HS-27A (cell line): ENCODE data around the gene GOT1.

Experiments used
- DNase-seq: peaks from one replicate; pipeline ENCODE4 v3.0.0-alpha.2; 2012; ENCODE audit warnings: low read depth, missing footprints

Gene GOT1

DNA sequence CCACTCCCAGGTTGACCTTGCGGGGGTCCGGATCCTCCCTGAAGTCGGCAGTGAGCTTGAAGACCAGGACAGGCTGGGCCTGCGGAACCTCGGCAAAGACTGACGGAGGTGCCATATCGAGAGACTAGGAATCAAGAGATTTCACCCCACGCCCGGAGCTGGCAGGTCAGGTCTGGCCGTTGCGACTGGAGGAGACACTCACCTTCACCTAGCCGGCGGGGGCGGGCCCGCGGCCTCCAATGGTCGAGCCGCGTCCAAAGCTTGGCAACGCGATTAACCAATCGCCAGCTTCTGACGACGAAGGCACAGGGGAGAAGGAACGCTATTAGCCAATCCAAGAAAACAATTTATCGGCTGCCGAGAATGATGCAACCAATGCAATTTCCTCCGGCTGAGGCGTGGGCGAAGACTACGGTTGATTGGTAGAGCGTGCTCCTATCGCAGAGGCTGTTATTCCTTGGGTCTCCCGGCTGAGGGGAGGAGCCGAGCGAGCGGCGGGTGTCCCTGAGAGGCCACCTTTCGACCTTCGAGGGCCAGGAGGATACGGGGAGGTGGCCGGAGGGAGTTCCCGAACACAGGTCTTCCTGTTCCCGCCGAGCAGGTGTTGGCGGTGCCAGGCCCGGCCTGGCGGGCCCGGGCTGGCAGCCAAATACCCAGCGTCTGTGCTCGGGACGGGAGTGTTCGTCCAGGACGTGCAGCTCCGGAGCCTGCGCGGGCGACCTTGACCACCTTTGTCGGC is at the start of gene GOT1:
Gene GOT1, minus strand, starts transcription at position 174 of the 739 bp plus-strand sequence. Its CDS starts 59 bp downstream, at position 115.
- peak; percentile 76 for DNase-seq

DNA sequence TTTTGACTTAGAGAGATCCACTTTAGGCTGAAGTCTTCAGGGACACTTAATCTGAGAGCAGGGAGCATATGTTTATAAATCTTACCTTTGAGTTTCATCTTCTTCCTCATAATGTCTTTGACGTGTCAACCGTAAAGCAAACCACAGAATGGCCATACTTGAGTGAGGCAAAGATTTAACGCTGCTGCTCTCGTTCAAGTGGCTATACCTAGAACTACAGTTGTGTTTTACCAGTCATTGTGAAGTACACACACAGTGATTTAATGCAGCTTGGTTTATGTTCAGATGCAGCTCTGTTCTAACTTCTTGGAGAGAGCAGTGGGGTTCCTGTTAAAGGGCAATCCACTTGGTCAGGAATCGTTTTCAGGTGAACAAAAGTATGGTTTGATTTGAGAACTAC is 39.9 kb upstream of the GOT1 start:
- DNase-seq: no peak

DNA sequence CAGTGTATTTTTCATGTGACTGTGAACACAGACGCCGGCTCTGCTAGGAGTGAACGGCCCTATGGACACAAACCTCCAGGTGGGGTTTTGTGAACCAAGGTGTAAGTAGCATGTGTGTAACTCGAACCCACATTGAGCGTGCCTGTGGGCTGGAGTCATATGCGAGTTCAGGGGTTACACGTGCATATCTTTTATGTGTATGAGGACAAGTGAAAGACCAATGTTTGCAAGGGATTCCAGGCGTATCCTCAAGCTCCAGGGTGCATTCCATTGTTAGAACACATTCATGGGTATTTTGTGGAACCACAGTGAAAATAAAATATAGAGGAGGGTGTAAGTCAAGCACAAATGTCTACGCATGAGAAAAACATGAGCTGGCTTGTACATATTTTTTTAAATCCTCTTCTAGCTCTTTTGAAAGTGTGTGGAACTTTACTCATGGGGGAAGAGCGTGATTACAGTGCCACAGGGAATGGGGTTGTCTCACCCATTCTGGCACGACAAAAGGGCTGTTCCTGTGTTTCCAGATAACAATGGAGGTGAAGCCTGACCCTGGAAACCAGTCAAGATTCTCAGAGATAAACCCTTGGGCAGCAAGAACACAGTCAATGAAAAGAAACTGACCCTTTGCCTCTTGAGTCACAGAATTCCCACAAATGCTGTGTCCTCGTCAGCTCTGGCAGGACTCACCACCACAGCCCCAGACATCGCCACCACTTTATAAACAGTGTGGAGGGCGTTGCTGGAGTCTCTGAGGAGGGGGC is 37.0 kb upstream of the GOT1 start:
- peak; percentile 72 for DNase-seq

DNA sequence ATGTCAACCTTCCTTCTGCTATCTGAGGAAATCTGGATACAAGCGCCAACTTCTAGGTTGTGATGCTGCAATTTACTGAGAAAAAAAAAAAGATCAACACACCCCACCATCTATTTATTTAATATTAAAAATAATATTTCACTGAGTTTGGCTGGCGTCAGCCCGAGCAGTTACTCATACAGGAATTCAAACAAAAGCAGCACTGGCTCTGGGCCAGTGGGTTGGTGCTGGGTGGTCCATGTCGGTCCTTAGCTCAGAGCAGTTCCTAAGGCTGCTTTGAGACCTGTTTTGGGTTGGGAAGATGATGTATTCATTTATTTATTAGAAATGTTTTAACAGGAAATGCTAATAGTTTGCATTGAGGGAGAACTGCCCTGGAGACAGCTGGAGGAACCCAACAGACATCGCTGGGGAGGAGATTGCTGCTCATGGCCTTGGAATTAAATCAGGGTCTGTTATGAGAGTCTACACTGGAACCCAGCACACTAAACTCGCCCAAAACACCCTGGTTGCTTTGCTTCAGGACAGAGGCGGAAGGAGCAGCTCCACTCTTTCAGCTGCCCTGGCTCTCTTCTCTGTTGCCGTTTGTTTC is 36.3 kb upstream of the GOT1 start:
- DNase-seq: no peak

DNA sequence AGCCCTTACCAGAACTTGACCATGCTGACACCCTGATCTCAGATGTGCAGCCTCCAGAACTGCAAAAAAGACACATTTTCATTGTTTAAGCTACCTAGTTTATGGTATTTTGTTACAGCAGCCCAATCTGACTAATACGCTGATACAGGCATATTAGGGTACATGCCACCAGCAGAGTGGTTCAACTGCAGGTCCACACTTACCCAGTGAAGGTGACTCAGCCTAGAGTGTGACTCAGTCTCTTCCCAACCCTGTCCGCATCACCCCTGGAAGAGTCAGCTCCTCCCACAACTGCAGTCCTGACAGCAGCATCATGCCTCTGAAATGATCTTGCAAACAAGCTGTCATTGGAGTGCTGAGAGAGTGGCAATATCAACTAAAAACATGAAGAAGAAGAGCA is 30.8 kb upstream of the GOT1 start:
- no peak for DNase-seq

DNA sequence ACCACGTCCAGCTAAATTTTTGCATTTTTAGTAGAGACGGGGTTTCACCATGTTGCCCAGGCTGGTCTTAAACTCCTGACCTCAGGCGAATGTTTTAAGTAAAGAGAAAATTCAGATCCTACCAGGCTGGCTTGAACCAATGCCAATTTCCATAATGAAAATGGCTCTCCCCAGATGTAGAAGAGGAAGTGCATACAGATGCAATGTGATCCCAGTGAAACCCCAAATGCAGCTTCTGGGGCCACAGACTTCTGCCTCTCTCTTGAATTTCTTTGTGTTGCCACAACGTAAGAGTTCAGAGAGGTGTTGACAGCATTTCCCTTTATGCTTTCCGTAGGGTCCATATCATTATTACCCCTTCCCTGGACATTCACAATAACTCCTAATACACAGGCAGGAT is 29.6 kb upstream of the GOT1 start:
- DNase-seq: no peak

DNA sequence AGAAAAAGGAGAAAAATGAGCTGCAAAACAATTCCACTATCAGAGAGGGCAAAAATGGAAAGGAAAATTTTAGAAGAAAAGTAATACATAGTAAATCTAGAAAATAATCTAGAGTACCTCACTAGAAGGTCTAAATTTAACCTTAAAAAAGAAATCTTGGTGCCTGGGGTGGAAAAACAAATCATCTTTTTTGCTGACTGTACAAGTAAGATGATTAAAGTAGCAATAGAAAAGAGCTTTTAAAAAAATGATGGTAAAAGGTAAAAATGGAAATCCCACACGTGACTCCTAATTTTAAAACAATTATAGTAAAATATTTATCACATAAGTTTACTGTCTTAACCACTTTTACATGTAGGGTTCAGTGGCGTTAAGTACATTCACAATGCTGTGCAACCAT is 28.8 kb upstream of the GOT1 start:
- DNase-seq: no peak

DNA sequence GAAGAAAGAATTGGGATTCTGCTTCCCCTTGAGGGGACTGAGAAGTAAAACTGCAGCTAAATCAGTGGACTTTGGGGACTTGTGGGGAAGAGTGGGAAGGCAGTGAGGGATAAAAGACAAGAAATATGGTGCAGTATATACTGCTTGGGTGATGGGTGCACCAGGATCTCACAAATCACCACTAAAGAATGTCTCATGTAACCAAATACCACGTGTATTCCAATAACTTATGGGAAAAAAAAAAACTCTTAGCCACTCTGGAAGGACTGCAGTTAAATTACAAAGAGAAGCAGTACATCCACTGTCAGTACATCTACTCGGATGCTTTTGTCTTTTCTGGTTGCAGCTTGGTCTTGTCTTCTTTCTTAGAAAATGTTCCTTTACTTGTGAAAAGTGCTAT is 27.4 kb upstream of the GOT1 start:
- no peak for DNase-seq

DNA sequence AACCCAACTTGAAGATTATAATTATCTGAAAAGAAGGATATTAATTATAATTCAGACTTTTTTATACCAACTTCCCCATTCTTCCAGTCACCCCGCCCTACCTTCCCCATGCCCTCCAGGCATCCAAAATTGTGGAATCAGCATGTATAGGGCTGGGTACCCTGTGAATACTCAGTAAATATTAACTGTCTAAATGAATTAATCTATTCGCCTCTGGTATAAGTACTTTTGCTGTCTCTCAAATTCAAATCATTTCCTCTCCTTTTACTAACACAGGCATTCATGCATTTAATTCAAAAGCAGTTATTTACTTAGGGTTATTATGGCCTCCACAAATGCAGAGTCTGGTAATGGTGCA is 26.5 kb upstream of the GOT1 start:
- DNase-seq: no peak

DNA sequence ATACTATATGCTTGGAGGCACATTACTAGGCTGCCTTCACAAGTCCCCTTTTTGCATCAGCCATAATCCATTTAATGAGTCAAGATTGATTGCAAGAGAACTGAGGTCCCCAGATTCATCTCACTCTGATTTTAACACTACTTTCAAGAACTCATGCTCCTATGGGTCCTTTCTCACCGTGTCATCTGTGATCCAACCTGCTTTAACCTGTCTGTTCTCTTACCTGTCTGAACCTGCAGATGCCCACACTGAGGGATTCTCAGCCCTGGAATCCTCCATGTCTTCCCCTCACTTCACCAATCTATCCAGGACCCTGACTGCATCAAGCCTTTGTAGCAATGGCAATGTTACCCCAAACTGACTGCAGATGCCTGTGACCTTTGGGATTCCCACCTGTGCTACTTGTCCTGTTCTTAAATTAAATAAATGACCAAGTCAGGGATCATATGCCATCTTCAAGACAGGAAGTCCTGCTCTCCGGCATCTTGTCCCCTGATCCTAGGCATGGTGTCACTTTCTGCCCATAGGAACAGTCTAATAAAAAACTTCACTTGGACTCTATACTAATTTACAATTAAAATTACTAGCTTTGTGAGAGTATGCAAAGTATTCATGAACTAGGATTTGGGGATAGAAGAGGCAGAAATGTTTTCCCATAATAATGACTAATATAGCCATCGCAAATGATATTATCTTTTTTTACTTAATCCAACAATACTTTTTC is 25.9 kb upstream of the GOT1 start:
- no peak for DNase-seq

DNA sequence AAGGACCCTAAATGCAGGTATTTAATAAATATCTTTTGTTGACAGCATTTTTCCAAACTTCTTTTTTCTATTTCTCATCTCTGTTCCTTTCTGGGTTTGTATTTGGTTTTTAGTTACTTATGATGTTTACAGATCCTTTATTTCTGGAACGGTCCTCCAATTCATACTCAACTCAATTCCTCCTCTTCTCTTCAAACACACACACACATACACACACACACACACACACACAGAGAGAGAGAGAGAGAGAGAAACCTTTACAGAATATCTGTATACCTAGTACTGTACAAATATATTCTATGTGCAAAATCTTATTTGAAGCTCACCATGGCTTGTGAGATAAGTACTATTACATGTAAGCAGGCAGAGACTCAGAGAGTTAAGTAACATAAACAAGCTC is 21.6 kb upstream of the GOT1 start:
- no peak for DNase-seq

DNA sequence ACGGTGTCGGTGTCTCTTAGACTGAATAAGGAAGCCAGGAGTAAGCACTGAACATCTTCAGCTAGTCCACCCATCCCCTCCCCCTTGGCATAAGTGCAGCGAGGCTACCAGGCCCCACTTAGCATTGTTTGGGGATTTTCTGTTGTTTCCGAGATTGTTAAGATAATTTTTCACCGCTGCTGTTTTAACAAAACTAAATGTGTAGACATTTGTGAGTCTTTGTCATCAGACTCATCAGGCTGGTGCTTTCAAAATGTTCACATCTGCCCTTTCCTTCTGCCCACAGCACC is 21.0 kb upstream of the GOT1 start:
- DNase-seq: no peak

DNA sequence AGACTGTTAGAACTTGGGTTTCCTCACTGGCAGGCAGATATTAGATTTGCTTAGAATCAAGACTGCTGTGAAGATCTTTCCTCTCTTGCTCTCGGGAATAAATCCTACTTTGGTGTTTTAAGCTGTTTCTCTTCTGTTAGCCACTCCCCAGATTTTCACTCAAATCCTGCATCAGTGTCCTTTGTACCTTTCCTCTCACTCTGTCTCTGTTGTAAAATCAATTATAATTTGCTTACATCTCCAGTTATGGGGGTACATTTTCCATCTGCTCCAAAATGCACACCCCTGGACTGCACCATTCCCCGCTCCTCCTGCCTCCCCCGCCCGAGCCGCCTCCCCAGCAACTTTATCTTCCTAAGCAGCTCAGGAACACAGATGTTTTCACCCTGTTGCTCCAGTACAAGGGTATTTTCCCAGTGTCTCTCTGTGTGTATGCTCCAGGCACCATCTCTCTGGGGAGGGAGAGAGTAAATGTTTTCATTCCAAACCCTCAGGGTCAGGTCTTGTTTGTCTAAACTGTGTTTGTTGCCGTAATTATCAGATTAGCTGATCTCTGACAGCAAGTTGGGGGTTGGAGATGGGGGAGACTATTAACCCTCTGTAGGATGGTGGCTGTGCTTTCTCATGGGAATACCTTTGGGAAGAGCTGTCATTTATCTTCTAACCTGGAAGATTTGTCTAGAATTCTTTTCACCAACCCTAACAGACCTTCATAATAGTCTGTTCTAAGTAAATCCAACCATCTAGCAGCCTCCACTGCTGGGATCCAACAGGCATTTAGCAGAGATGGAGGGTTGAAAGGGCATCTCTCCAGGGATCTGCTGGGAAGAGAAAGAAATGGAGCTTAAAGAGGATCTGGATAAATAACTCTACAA is 20.4 kb upstream of the GOT1 start:
- no peak for DNase-seq

DNA sequence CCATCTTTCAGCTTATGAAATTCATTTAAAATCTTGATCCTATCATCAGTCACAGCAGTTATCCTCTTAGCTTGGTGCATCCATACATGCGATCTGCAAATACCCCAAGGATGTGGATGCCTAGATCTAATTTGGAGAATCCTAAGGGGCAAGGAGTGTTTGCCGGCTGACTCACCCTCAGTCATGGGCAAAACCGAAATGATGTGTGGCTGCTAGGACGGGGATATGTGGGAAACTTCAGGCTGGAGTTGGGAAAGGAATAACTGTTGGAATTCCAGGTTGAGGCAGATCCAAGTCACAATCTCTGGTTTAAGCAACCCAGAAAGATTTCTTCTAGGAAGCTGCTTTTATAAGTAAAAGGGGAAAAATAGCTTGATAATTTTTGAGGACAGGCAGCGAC is 19.7 kb upstream of the GOT1 start:
- no peak for DNase-seq

DNA sequence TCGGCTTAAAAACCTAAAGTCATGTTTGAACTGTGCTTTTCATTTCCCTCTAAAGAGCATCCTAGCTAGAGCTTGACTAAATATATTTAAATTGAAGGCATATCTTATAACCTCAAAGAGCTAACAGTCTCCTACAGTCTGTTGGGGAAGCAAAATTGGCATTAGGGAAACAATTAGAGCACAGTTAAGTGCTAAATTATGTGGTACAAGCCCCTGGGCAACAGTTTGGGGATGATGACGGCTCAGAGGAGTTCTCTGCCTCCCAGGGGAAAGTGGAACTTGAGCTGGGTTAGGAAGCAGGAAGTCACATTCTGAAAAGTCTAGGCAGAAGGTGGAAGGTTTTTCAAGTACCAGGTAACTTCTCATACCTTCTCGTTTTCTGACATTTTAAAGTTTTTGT is 18.6 kb upstream of the GOT1 start:
- no peak for DNase-seq

DNA sequence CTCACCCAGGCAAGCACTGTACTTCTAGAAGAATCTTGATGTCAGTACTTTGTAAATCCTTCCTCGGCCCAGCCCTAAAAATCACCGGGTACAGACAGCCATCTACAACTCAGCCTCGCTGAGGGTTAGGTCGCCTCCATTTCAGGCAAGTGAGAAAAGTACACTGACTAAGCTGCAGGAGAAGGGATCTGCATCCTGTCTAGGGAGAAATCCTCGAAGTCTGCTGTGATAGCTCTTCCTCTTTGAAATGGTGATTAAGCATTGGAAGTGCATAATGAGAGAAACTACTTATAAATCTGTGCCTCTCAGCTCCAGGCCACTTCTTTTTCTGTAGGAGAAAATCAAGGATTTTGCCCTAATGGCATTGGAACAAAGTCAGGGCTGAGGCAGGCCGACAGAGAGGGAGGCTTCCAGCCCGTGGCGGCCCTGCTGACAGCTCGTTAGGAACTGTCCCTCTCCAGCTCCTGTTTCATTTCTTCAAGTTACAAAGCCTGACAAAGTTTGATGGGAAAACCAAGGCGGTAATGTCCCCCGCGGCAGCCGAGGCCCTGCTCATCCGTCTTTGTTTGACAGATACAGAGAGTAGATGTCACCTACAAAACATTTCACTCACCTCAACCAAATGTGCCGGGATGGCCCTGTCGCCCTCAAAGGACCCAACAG is 14.1 kb upstream of the GOT1 start:
- DNase-seq: no peak

DNA sequence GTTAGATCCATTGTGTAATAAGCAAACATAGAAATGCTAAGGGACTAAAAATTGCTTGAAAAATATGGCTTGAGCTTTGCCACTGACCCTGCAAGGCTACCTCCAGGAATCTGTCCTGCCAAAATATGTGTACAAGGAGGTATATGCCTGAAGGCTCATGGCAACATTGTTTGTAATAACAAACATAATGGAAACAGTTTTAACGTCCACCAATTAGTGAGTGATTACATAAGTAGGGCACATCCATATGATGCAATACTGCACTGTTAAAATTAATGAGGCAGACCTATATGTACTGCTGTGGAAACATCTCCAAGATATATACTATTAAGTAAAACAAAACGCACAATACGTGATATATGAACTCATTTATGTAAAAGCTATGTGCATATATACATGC is 13.1 kb upstream of the GOT1 start:
- DNase-seq: no peak

DNA sequence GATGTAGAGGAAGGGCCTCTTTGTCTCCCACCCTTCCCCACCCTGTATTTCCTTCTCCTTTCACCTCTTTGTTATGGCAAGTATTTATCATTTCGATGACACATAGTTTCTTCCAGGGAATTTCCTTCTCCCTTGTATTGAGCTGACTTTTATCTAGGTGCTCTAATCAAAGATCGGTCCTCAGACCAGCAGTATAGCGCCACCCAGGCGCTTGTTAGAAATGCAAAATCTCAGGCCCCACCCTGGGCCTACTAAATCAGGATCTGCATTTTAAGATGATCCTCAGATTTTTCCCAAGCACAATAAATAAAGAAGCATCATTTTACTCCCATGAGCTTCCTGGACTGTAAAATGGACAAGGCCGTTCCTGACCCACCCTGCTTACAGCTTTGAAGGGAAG is 12.0 kb upstream of the GOT1 start:
- DNase-seq: no peak

DNA sequence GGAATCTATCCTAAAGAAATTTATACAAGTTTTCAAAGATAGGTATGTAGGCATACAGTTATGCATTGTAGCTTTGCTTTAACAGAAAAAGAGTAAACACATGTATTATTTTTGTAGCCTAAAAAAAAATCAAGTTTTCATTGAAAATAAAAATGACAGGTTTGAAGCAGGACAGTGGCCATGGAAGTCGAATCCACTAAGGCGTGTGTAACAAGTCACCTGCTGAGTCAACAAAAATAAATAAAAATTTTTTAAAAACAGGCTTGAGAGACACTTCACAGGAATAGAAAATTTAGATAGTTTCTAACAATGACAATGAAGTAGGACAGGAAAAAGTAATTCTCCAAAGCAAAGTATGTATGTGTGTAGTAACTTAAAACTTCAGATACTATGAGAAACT is 8.5 kb upstream of the GOT1 start:
- no peak for DNase-seq

DNA sequence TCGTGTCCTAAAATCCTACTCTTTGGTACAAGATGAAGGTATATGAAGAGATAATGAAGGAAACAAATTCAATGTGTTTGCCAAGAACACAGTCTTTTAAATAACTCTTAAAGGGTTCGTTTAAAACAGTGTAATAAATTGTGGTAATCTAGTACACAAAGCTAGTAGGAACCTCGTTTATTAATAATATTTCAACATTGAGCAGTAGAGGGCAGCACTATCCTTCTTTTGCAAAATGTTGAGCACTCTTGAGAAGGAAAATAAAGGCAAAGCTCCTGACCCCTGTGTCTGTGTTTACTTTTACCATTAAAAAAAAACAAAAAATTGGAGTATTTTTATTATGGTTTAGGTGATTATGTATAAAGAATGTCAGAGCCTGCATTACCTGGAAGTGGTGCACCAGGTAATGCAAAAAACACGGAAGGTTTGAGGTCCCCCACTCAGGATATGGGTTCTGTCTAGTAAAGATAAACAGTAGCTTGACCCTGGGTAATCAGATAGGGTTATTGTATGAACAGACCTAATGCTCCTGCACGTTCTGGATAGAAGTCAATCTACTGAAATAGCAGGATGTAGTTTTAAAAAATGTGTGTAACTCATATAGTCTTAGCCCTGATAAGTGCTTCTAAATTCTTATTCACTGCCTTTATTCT is 5.7 kb upstream of the GOT1 start:
- no peak for DNase-seq
